Measurements from ENCODE around the gene SYTL1.

SYTL1 gene

GRCh38 chr1:27394925-27395324 lies 53.1 kb downstream of the SYTL1 start:
- DNase-seq (ENCODE audit: low read depth in 1 of 2, low spot score in 1 of 2) = no peak
- no peak overlapping the region for H3K27ac ChIP-seq (replicated peaks)

DNA sequence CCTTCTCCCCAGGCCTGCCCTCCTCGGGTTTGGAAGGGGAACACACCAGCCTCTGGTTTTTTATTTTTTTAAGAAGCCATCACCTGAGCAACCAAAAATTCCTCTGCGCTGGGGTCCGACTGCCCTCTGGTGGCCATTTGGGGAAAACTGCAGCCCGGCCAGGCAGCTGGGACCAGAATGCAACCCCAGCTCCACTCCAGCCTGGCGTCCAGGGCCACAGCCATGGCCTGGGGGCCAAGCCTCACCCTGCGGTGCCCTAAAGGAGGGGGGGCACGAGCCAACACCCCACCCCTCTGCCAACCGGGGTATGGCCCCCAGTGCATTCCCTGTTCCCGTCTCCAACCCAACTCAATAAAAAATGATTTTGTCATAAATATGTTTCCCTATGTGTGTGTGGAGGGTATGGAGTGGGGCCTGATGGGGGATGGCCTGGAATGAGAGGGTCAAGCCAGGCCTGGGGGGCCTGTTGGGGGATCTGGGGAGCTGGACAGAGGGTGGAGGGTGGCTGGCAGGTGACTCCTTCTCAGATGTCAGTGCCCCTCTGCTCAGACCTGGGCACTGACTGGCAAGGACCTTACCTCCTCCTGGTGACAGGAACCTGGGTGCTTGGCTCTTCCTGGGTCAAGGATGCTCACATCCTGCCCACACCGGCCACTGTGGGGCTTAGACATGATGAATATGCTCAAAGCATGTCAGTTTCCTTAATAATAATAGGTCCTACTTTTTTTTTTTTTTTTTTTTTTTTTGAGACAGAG lies 53.8 kb downstream of the SYTL1 start:
- peak; percentile 50 to 77 for DNase-seq (ENCODE audit: low read depth in 1 of 2, low spot score in 1 of 2)
- H3K4me3 ChIP-seq (replicated peaks; ENCODE audit: insufficient read depth, low read length) = no peak overlapping the region
- no peak overlapping the region for H3K27ac ChIP-seq (replicated peaks)
- H3K27me3 ChIP-seq (ENCODE audit: insufficient read depth, poor library complexity, severe bottlenecking) = no peaks in the 10 kb centered on the region
- TF ChIP-seq GABPA (IDR thresholded peaks at IDR 0.05; ENCODE audit: low read depth) = no peak
- TF ChIP-seq CTCF (IDR thresholded peaks at IDR 0.05; ENCODE audit: insufficient read depth, low read length) = peak; percentile 64
- no peak for TF ChIP-seq POLR2AphosphoS5 (IDR thresholded peaks at IDR 0.05; ENCODE audit: low read depth)

More at GRCh38 chr1:27394925-27395324, 53.1 kb downstream of the SYTL1 start:
- Histone ChIP-seq H3K27me3 (ENCODE audit: insufficient read depth, poor library complexity, severe bottlenecking) (no peaks in the 10 kb centered on the region), H3K4me3 (replicated peaks; ENCODE audit: insufficient read depth, low read length) (no peak overlapping the region)
- TF ChIP-seq, protein P1, sequence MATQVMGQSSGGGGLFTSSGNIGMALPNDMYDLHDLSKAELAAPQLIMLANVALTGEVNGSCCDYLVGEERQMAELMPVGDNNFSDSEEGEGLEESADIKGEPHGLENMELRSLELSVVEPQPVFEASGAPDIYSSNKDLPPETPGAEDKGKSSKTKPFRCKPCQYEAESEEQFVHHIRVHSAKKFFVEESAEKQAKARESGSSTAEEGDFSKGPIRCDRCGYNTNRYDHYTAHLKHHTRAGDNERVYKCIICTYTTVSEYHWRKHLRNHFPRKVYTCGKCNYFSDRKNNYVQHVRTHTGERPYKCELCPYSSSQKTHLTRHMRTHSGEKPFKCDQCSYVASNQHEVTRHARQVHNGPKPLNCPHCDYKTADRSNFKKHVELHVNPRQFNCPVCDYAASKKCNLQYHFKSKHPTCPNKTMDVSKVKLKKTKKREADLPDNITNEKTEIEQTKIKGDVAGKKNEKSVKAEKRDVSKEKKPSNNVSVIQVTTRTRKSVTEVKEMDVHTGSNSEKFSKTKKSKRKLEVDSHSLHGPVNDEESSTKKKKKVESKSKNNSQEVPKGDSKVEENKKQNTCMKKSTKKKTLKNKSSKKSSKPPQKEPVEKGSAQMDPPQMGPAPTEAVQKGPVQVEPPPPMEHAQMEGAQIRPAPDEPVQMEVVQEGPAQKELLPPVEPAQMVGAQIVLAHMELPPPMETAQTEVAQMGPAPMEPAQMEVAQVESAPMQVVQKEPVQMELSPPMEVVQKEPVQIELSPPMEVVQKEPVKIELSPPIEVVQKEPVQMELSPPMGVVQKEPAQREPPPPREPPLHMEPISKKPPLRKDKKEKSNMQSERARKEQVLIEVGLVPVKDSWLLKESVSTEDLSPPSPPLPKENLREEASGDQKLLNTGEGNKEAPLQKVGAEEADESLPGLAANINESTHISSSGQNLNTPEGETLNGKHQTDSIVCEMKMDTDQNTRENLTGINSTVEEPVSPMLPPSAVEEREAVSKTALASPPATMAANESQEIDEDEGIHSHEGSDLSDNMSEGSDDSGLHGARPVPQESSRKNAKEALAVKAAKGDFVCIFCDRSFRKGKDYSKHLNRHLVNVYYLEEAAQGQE (IDR thresholded peaks at IDR 0.05; ENCODE audit: insufficient replicate concordance, low read depth) = no peak

DNA sequence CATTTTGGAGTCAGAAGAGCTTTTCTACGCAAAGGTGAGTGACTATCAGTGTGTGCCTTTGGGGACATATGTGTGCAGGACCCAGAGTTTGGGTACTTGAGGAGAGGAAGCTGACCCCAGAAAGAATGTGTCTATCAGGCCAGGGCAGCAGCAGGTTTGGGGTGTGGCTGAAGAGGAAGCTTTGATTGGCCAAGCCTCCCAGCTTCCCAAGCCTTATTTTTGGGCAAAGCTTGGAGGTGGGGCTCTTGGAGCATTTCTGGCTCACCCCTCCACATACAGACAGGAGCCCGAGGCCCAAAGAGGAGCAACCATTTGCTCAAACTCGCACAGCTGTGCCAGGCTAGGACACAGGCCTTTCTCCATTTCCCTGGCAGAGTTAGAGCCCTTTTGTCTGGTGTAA lies 55.3 kb downstream of the SYTL1 start:
- Histone ChIP-seq H3K4me3 (replicated peaks; ENCODE audit: insufficient read depth, low read length) (no peak overlapping the region), H3K27me3 (ENCODE audit: insufficient read depth, poor library complexity, severe bottlenecking) (no peaks in the 10 kb centered on the region), H3K27ac (replicated peaks) (no peak overlapping the region)
- DNase-seq (ENCODE audit: low read depth in 1 of 2, low spot score in 1 of 2) = no peak
- no peak for TF ChIP-seq SPI1 (IDR thresholded peaks at IDR 0.05; ENCODE audit: borderline replicate concordance, low read depth)
- TF ChIP-seq GABPA (IDR thresholded peaks at IDR 0.05; ENCODE audit: low read depth) = no peak
- TF ChIP-seq CTCF (IDR thresholded peaks at IDR 0.05; ENCODE audit: insufficient read depth, low read length) = no peak
- no peak for TF ChIP-seq POLR2AphosphoS5 (IDR thresholded peaks at IDR 0.05; ENCODE audit: low read depth)
- TF ChIP-seq, protein P1 (IDR thresholded peaks at IDR 0.05; ENCODE audit: insufficient replicate concordance, low read depth) = no peak

- Histone ChIP-seq H3K27me3 (ENCODE audit: insufficient read depth, poor library complexity, severe bottlenecking) (no peaks in the 10 kb centered on the region), H3K27ac (replicated peaks) (no peak overlapping the region), H3K4me3 (replicated peaks; ENCODE audit: insufficient read depth, low read length) (no peak overlapping the region)
- no peak for DNase-seq (ENCODE audit: low read depth in 1 of 2, low spot score in 1 of 2)
- TF ChIP-seq SPI1 (IDR thresholded peaks at IDR 0.05; ENCODE audit: borderline replicate concordance, low read depth) (no peak), POLR2AphosphoS5 (IDR thresholded peaks at IDR 0.05; ENCODE audit: low read depth) (no peak), GABPA (IDR thresholded peaks at IDR 0.05; ENCODE audit: low read depth) (no peak), CTCF (IDR thresholded peaks at IDR 0.05; ENCODE audit: insufficient read depth, low read length) (no peak)
- TF ChIP-seq, protein P1 (IDR thresholded peaks at IDR 0.05; ENCODE audit: insufficient replicate concordance, low read depth) = no peak
Observed at GRCh38 chr1:27397749-27398148, 55.9 kb downstream of the SYTL1 start.

Measured in HL-60 (cell line).